Naive thymus-derived CD4-positive, alpha-beta T cell (primary cell): ENCODE data around the gene SLC8A2. TPM values are rescaled to one million over a fixed set of nuclear protein-coding genes. Genes with fewer than 3 reads are reported as not detected.
"Not testable (repeated sequence)": the region's sequence is repeated elsewhere in the genome, so short reads cannot be mapped to it uniquely, and the experiment has no call there.

Experiments
- ATAC-seq: fragments of 150-1000 bp; cut with Tn5 transposase; 2 replicates; pipeline ENCODE4 v1.10.0; 2021; ENCODE audit warnings: mild to moderate bottlenecking, moderate library complexity
- CTCF ChIA-PET: fragments of 350-600 bp; sonication (Branson Sonifier 250); formaldehyde crosslinking; loops from one replicate; lab custom pipeline; 2021; ENCODE audit warnings: antibody characterized with exemption; lab: Charles Lee
- POLR2A ChIA-PET: fragments of 350-600 bp; sonication (Branson Sonifier 250); formaldehyde crosslinking; loops from one replicate; lab custom pipeline; 2021; ENCODE audit warnings: antibody characterized with exemption, inconsistent platforms; lab: Charles Lee
- DNase-seq, 9 donors: peaks; one replicate each; pipeline versions ENCODE4 v3.0.0 to v3.0.0-alpha.2; 2020 to 2022; ENCODE audit warnings: mixed read lengths in 1 of 9
- H3K27ac ChIP-seq: one replicate; pipeline ENCODE4 v1.7.0; 2013; ENCODE audit warnings: mild to moderate bottlenecking, low read depth, low read length, moderate library complexity
- H3K27me3 ChIP-seq, 2 donors: one replicate each; pipeline ENCODE4 v1.7.0; 2013; ENCODE audit warnings: low read length in 2 of 2, mild to moderate bottlenecking in 2 of 2, moderate library complexity in 2 of 2; ENCODE audit not compliant: control insufficient read depth in 2 of 2, insufficient read depth in 2 of 2
- H3K36me3 ChIP-seq, 3 experiments: 1 replicate in 2 of 3; 2 replicates in 1 of 3; pipeline ENCODE4 v1.7.0; 2013; ENCODE audit warnings: low read length in 3 of 3, mild to moderate bottlenecking in 3 of 3, moderate library complexity in 1 of 3; ENCODE audit not compliant: insufficient read depth in 3 of 3, control insufficient read depth in 2 of 3
- H3K4me1 ChIP-seq, 2 donors: one replicate each; pipeline ENCODE4 v1.7.0; 2013; ENCODE audit warnings: low read length in 2 of 2, mild to moderate bottlenecking in 2 of 2, moderate library complexity in 1 of 2; ENCODE audit not compliant: control insufficient read depth in 2 of 2, insufficient read depth in 2 of 2
- H3K4me3 ChIP-seq: 2 replicates; pipeline ENCODE4 v1.7.0; 2013; ENCODE audit warnings: mild to moderate bottlenecking, low read length
- H3K9me3 ChIP-seq, 3 experiments: 1 replicate in 2 of 3; 2 replicates in 1 of 3; pipeline ENCODE4 v1.7.0; 2013; ENCODE audit warnings: low read length in 3 of 3; ENCODE audit not compliant: control insufficient read depth in 2 of 3
- H3K27ac Mint-ChIP-seq, 9 donors: one replicate each; pipeline ENCODE4 v1.8.0; 2020 to 2022; ENCODE audit warnings: mixed read lengths in 9 of 9, mild to moderate bottlenecking in 8 of 9, moderate library complexity in 5 of 9, inconsistent platforms in 2 of 9
- H3K27me3 Mint-ChIP-seq, 5 donors: one replicate each; pipeline ENCODE4 v1.8.0; 2021 to 2022; ENCODE audit warnings: mixed read lengths in 5 of 5, mild to moderate bottlenecking in 1 of 5
- H3K36me3 Mint-ChIP-seq, 5 donors: one replicate each; pipeline ENCODE4 v1.8.0; 2020 to 2022; ENCODE audit warnings: mixed read lengths in 5 of 5, mild to moderate bottlenecking in 3 of 5, inconsistent platforms in 1 of 5
- H3K4me1 Mint-ChIP-seq, 7 donors: one replicate each; pipeline ENCODE4 v1.8.0; 2020 to 2022; ENCODE audit warnings: mixed read lengths in 7 of 7, mild to moderate bottlenecking in 3 of 7, inconsistent platforms in 1 of 7
- H3K4me3 Mint-ChIP-seq, 10 donors: one replicate each; pipeline ENCODE4 v1.8.0; 2020 to 2022; ENCODE audit warnings: mild to moderate bottlenecking in 10 of 10, mixed read lengths in 10 of 10, moderate library complexity in 6 of 10, inconsistent platforms in 2 of 10
- H3K9me3 Mint-ChIP-seq, 11 donors: one replicate each; pipeline ENCODE4 v1.8.0; 2020 to 2022; ENCODE audit warnings: mixed read lengths in 11 of 11, mild to moderate bottlenecking in 4 of 11, inconsistent platforms in 1 of 11, moderate library complexity in 1 of 11
- intact Hi-C, 2 donors: fragments of 100-400 bp; cut with micrococcal nuclease; formaldehyde crosslinking; loops; one replicate each; pipeline ENCODE4 v1.15.1; 2023
- polyA plus RNA-seq, 2 donors: library from polyadenylated mRNA; unstranded; fragments of 300-500 nt; fragmentation: Illumina TruSeq; gene quantifications; one replicate each; pipeline ENCODE4 v1.2.3, GENCODE V29; 2021
- total RNA-seq, 6 experiments: library from RNA in 5 of 6; stranded (reverse) in 5 of 6; gene quantifications; 1 replicate in 5 of 6; 2 replicates in 1 of 6; pipeline ENCODE4 v1.2.3 and lab custom pipeline; 2021 to 2026

Gene SLC8A2
- total and polyA plus RNA-seq, 7 experiments from 2014 or later, result 0.05 to 0.19 (median 0.19) TPM; not detected in 4

DNA sequence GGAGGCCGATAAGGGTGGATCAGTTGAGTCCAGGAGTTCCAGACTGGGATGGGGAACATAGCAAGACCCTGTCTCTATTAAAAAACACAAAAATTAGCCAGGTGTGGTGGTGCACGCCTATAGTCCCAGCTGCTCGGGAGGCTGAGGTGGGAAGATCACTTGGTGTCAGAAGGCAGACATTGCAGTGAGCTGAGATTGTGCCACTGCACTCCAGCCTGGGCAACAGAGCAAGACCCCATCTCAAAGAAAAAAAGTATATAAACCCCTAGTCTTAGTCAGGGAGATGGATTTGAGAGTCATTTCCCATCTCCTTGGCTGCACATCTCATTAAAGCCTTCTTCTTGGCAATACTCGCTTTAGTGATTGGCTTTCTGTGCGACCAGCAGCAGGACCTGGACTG is 87.8 kb downstream of the SLC8A2 start:
- CTCF ChIA-PET, DNase-seq, H3K9me3 Mint-ChIP-seq, H3K9me3 ChIP-seq, intact Hi-C loops, H3K27ac ChIP-seq, H3K4me3 Mint-ChIP-seq, H3K4me3 ChIP-seq, H3K27me3 Mint-ChIP-seq, H3K27me3 ChIP-seq, ATAC-seq: not testable (repeated sequence)
- Histone ChIP-seq H3K36me3 (peaks cover 0 to 33% (median 5%) of the 10 kb centered on the region in 3 experiments), H3K4me1 (peaks cover 9 to 19% of the 10 kb centered on the region in 2 donors)
- Mint-ChIP-seq H3K36me3 (peaks cover 5 to 13% (median 8%) of the 10 kb centered on the region in 5 donors), H3K4me1 (peaks cover 13 to 20% (median 17%) of the 10 kb centered on the region in 7 donors), H3K27ac (peak overlapping the region in 1 of 9 donors; percentile 83)
- POLR2A ChIA-PET, result interaction anchor here (0.7 kb wide), 1 partner anchor 891 kb away, joined by 3 read pairs; no protein-coding TSS in a partner anchor

DNA sequence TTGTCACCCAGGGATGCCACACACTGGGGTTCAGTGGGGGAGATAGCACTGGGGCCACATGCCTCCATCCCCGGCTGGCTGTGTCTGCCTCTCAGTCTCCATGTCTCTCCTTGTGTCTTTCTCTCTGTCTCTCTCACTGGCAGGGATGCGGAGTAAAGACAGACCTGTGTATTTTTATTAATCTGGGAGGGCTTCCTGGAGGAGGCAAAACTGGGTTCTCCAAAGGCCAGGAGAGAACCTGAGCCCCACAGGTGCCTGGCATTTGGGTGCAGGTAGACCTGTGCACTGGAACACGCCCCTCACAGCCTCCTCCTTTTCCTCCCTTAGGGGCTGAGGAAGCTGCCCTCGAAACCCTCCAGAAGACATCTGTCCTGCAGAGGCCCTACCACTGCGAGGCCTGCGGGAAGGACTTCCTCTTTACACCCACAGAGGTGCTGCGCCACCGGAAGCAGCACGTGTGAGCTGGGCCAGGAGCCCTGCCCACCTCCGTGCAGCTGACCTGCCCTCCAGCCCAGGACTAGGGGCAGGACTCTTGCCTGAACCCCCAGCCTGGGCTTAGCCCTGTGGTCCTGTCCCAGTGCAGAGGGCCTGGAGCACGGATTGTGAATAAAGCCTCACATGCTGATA is 89.9 kb downstream of the SLC8A2 start:
- intact Hi-C loops, result no loop called here
- Mint-ChIP-seq H3K4me1 (peaks cover 13 to 20% (median 17%) of the 10 kb centered on the region in 7 donors), H3K27ac (peak overlapping the region in 8 of 9 donors; percentile 63 to 85 (median 78)), H3K27me3 (no peaks in the 10 kb centered on the region), H3K9me3 (no peaks in the 10 kb centered on the region), H3K36me3 (peaks cover 5 to 22% (median 11%) of the 10 kb centered on the region in 5 donors), H3K4me3 (peak overlapping the region in 2 of 10 donors; percentile 20 to 24)
- ChIA-PET CTCF (interaction anchor here (0.8 kb wide), 1 partner anchor 10 kb away, joined by 4 read pairs; no protein-coding TSS in a partner anchor), POLR2A (no interaction called here)
- H3K27me3 ChIP-seq, result no peaks in the 10 kb centered on the region
- DNase-seq (peak in 1 of 9 donors; percentile 24), ATAC-seq (peak; percentile 71)
- H3K4me1 ChIP-seq, result peaks cover 9 to 19% of the 10 kb centered on the region in 2 donors
- peak overlapping the region; percentile 47 for H3K27ac ChIP-seq
- no peak overlapping the region for H3K4me3 ChIP-seq
- H3K9me3 ChIP-seq, result no peaks in the 10 kb centered on the region
- H3K36me3 ChIP-seq, result peaks cover 0 to 52% (median 6%) of the 10 kb centered on the region in 3 experiments

DNA sequence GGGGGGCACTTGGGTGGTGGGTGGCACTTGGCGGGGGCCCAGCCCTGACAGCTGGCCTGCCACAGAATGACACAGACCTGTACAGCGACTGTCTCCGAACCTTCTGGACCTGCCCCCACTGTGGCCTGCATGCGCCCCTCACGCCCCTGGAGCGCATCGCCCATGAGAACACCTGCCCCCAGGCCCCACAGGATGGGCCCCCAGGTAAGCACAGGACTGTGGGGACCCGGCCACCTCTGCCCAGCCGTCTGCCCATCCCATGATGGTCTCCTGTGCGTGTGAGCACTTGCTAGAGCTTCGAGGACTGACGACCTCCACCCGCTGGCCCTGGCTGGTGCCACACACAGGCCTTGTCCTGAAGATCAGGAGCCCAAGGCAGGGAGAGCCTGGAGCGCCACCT is 90.6 kb downstream of the SLC8A2 start:
- Mint-ChIP-seq H3K36me3 (peaks cover 5 to 24% (median 11%) of the 10 kb centered on the region in 5 donors), H3K27me3 (no peaks in the 10 kb centered on the region), H3K4me1 (peaks cover 13 to 20% (median 17%) of the 10 kb centered on the region in 7 donors), H3K4me3 (no peak overlapping the region), H3K27ac (peak overlapping the region in 6 of 9 donors; percentile 63 to 85 (median 78)), H3K9me3 (no peaks in the 10 kb centered on the region)
- intact Hi-C loops, result no loop called here
- no peak for DNase-seq
- Histone ChIP-seq H3K4me1 (peaks cover 9 to 19% of the 10 kb centered on the region in 2 donors), H3K27me3 (no peaks in the 10 kb centered on the region), H3K4me3 (no peak overlapping the region), H3K36me3 (peaks cover 0 to 59% (median 10%) of the 10 kb centered on the region in 3 experiments), H3K27ac (peak overlapping the region; percentile 47), H3K9me3 (no peaks in the 10 kb centered on the region)
- no peak for ATAC-seq
- ChIA-PET POLR2A (no interaction called here), CTCF (no interaction called here)

DNA sequence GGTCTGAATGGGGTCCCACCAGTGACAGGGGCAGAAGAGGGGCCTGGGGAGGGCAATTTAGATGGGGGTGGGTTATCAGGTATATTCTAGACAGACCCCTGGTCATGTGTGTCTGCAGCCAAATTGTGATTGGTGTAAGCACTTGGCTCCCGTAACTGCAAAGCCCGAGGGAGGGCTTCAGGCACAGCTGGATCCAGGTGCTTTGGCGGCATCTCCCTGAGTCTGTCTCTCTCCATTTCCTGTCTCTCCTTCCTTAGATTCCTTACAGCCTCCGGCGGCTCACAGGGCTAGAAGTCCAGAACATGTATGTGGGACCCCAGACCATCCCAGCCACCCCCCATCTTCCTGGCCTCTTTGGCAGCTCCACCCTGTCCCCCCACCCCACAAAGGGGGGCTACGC is 91.1 kb downstream of the SLC8A2 start:
- Histone ChIP-seq H3K27ac (no peak overlapping the region), H3K4me1 (peaks cover 9 to 19% of the 10 kb centered on the region in 2 donors), H3K27me3 (no peaks in the 10 kb centered on the region), H3K9me3 (no peaks in the 10 kb centered on the region), H3K36me3 (peaks cover 0 to 64% (median 10%) of the 10 kb centered on the region in 3 experiments), H3K4me3 (no peak overlapping the region)
- ChIA-PET CTCF (no interaction called here), POLR2A (no interaction called here)
- DNase-seq (no peak), ATAC-seq (no peak)
- H3K36me3 Mint-ChIP-seq, result peaks cover 5 to 27% (median 11%) of the 10 kb centered on the region in 5 donors
- intact Hi-C loops, result no loop called here
- H3K4me3 Mint-ChIP-seq, result no peak overlapping the region
- peaks cover 13 to 20% (median 17%) of the 10 kb centered on the region in 7 donors for H3K4me1 Mint-ChIP-seq
- no peaks in the 10 kb centered on the region for H3K27me3 Mint-ChIP-seq
- H3K9me3 Mint-ChIP-seq, result no peaks in the 10 kb centered on the region
- H3K27ac Mint-ChIP-seq, result peak overlapping the region in 3 of 9 donors; percentile 44 to 70 (median 54)

DNA sequence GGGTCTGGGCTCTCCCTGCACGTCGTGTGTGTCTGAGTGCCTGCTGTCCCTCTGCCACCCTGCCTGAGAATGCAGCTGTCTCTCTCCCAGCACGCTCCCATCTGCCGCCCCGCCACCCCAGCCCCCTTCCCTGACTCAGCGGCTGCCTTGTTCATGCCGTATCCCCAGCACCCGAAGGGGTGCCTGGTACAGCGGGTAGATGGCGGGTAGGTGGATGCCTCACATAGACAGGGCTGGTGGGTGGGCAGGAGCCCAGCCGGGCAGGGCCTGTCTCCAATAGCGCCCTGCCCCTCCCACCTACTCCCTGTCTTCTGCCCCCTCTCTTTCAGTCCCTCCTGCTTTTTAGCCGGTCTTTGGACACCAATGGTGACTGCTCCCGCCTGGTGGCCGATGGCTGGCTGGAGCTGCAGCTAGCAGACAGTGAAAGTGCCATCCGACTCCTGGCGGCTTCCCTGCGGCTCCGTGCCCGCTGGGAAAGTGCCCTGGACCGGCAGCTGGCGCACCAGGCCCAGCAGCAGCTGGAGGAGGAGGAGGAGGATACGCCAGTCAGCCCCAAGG is 92.2 kb downstream of the SLC8A2 start:
- H3K27me3 ChIP-seq, result no peaks in the 10 kb centered on the region
- no peaks in the 10 kb centered on the region for H3K9me3 Mint-ChIP-seq
- ATAC-seq (no peak), DNase-seq (no peak)
- no peak overlapping the region for H3K27ac ChIP-seq
- no peak overlapping the region for H3K27ac Mint-ChIP-seq
- H3K27me3 Mint-ChIP-seq, result no peaks in the 10 kb centered on the region
- H3K4me3 ChIP-seq, result no peak overlapping the region
- intact Hi-C loops, result no loop called here
- no peak overlapping the region for H3K4me3 Mint-ChIP-seq
- peaks cover 0 to 75% (median 15%) of the 10 kb centered on the region in 3 experiments for H3K36me3 ChIP-seq
- H3K4me1 ChIP-seq, result peaks cover 9 to 19% of the 10 kb centered on the region in 2 donors
- H3K9me3 ChIP-seq, result no peaks in the 10 kb centered on the region
- ChIA-PET CTCF (no interaction called here), POLR2A (no interaction called here)
- H3K4me1 Mint-ChIP-seq, result peaks cover 13 to 20% (median 17%) of the 10 kb centered on the region in 7 donors
- peaks cover 5 to 30% (median 12%) of the 10 kb centered on the region in 5 donors for H3K36me3 Mint-ChIP-seq

DNA sequence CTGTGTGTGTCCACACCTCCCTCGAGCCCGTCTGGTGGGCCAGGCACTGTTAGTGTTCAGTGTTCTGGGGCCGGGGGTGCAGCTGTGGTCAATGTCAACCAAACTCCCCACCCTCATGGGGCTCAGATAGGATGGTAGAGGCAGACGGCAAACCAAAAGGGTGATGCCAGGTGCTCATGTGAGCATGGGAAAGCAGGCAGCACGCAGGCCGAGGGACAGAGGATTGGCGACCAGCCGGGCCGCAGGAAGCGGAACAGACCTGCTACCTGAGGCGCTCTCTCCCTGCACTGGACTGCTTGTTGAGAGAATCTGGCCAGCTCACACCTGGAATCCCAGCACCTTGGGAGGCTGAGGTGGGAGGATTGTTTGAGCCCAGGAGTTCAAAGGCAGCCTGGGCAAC is 93.4 kb downstream of the SLC8A2 start:
- Mint-ChIP-seq H3K4me3 (no peak overlapping the region), H3K9me3 (no peaks in the 10 kb centered on the region), H3K27me3 (no peaks in the 10 kb centered on the region), H3K4me1 (peaks cover 11 to 17% (median 15%) of the 10 kb centered on the region in 7 donors), H3K27ac (no peak overlapping the region), H3K36me3 (peaks cover 5 to 31% (median 12%) of the 10 kb centered on the region in 5 donors)
- Histone ChIP-seq H3K36me3 (peaks cover 0 to 87% (median 15%) of the 10 kb centered on the region in 3 experiments), H3K27ac (no peak overlapping the region), H3K27me3 (no peaks in the 10 kb centered on the region), H3K4me1 (peaks cover 9 to 19% of the 10 kb centered on the region in 2 donors), H3K4me3 (no peak overlapping the region), H3K9me3 (no peaks in the 10 kb centered on the region)
- CTCF ChIA-PET, result no interaction called here
- ATAC-seq (no peak), DNase-seq (no peak)
- POLR2A ChIA-PET, result no interaction called here
- intact Hi-C loops, result no loop called here
